Tibial artery (tissue), 4 donors: ENCODE results near the gene HEBP1.

Source experiments
- DNase-seq, 2 donors: peaks; one replicate each; pipeline ENCODE4 v3.0.0-alpha.2; 2019
- H3K27ac ChIP-seq, 2 donors: fragments of 200-600 bp; sonication (generic) in 1 of 2; 1 replicate in 1 of 2; 2 replicates in 1 of 2; pipeline ENCODE4 v1.5.1; 2018 to 2019; ENCODE audit warnings: mild to moderate bottlenecking in 1 of 2
- H3K27me3 ChIP-seq, 2 donors: fragments of 200-600 bp; sonication (generic) in 1 of 2; one replicate each; pipeline versions ENCODE4 v1.5.1 to v1.6.0; 2016 to 2019
- H3K36me3 ChIP-seq, 3 donors: fragments of 200-600 bp; sonication (generic) in 2 of 3; one replicate each; pipeline ENCODE4 v1.5.1; 2016 to 2019; ENCODE audit warnings: mild to moderate bottlenecking in 2 of 3
- H3K4me1 ChIP-seq, 4 donors: fragments of 200-600 bp; sonication (generic) in 2 of 4; 1 replicate in 3 of 4; 2 replicates in 1 of 4; pipeline ENCODE4 v1.5.1; 2016 to 2019
- H3K4me3 ChIP-seq, 2 donors: fragments of 200-600 bp; sonication (generic) in 1 of 2; 1 replicate in 1 of 2; 2 replicates in 1 of 2; pipeline ENCODE4 v1.5.1; 2018 to 2019; ENCODE audit warnings: mild to moderate bottlenecking in 2 of 2
- H3K9me3 ChIP-seq, 3 donors: fragments of 200-600 bp; sonication (generic) in 1 of 3; one replicate each; pipeline ENCODE4 v1.5.1; 2016 to 2019
- intact Hi-C: fragments of 100-400 bp; cut with DNase I; formaldehyde crosslinking; loops from one replicate; pipeline ENCODE4 v1.15.0; 2023; ENCODE audit warnings: low total_unique reads
- TF ChIP-seq, protein P1 (sequence below), 2 experiments: fragments of 200-600 bp in 1 of 2; fragments of 450-650 bp in 1 of 2; IDR thresholded peaks; one replicate each; pipeline ENCODE4 v1.5.1; 2017 to 2019; ENCODE audit warnings: antibody characterized with exemption in 2 of 2, mild to moderate bottlenecking in 1 of 2, moderate library complexity in 1 of 2

Gene HEBP1

DNA sequence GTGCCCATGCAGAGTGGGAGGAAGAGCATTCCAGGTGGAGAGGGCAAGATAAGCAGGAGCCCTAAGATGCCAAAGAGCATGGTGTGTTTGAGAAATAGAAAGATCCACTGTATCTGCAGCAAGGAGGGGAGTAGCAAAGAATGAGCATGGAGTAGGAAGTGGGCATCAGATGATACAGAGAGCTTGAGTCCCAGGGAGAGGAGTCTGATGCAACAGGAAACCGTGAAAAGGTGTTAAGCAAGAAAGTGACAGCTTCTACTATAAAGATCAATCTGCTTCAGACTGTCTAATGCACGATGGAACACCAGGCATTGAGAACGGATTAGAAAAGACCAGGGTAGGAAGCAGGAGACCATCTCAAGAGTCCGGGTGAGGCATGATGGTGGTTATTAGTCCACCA is 35.8 kb downstream of the HEBP1 start:
- H3K4me3 ChIP-seq = no peak overlapping the region
- H3K27ac ChIP-seq = no peak overlapping the region
- no peaks in the 10 kb centered on the region for H3K9me3 ChIP-seq
- H3K36me3 ChIP-seq = peaks cover 0 to 20% (median 4%) of the 10 kb centered on the region in 3 donors
- intact Hi-C loops = no loop called here
- TF ChIP-seq, protein P1, sequence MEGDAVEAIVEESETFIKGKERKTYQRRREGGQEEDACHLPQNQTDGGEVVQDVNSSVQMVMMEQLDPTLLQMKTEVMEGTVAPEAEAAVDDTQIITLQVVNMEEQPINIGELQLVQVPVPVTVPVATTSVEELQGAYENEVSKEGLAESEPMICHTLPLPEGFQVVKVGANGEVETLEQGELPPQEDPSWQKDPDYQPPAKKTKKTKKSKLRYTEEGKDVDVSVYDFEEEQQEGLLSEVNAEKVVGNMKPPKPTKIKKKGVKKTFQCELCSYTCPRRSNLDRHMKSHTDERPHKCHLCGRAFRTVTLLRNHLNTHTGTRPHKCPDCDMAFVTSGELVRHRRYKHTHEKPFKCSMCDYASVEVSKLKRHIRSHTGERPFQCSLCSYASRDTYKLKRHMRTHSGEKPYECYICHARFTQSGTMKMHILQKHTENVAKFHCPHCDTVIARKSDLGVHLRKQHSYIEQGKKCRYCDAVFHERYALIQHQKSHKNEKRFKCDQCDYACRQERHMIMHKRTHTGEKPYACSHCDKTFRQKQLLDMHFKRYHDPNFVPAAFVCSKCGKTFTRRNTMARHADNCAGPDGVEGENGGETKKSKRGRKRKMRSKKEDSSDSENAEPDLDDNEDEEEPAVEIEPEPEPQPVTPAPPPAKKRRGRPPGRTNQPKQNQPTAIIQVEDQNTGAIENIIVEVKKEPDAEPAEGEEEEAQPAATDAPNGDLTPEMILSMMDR (IDR thresholded peaks at IDR 0.05) = no peak
- no peak for DNase-seq
- H3K27me3 ChIP-seq = no peaks in the 10 kb centered on the region
- H3K4me1 ChIP-seq = no peaks in the 10 kb centered on the region

DNA sequence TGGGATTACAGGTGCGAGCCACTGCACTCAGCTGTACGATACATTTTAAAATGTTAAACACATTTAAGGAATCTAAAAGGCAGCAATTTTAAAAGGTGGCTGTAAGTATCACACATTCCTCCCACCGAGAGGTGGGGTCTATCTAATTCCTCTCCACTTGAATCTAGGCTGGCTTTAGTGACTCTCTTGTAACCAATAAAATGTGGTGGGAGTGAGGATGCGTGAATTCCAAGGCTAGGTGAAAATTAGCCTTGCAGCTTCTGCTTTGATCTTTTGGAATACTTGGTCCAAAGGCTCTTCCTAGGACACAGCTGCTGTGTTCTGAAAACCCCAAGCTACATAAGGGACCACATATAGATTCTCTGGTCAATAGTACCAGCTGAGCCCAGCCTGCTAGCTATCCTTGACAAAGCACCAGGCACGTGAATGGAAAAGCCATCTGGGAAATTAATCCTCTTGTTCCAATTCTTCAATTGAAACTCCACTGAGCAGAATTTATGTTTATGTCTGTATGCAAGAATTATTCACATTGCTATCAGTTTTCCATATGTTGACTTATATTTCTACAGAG is 39.3 kb downstream of the HEBP1 start:
- Histone ChIP-seq H3K27me3 (no peaks in the 10 kb centered on the region), H3K4me1 (no peaks in the 10 kb centered on the region), H3K4me3 (no peak overlapping the region), H3K27ac (no peak overlapping the region), H3K36me3 (peaks cover 0 to 4% (median 0%) of the 10 kb centered on the region in 3 donors), H3K9me3 (no peaks in the 10 kb centered on the region)
- intact Hi-C loops = no loop called here
- no peak for DNase-seq
- TF ChIP-seq, protein P1 (IDR thresholded peaks at IDR 0.05) = no peak

DNA sequence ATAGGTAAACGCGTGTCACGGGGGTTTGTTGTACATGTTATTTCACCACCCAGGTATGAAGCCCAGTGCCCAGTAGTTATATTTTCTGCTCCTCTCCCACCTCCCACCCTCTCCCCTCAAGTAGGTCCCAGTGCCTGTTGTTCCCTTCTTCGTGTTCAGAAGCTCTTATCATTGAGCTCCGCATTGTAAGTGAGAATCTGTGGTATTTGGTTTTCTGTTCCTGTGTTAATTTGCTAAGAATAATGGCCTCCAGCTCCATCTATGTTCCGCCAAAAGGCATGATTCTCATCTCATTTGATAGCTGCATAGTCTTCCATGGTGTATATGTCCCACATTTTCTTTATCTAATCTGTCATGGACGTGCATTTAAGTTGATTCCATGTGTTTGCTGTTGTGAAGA is 41.2 kb downstream of the HEBP1 start:
- no peaks in the 10 kb centered on the region for H3K9me3 ChIP-seq
- H3K36me3 ChIP-seq = peaks cover 0 to 4% (median 0%) of the 10 kb centered on the region in 3 donors
- intact Hi-C loops = no loop called here
- no peaks in the 10 kb centered on the region for H3K27me3 ChIP-seq
- H3K27ac ChIP-seq = no peak overlapping the region
- TF ChIP-seq, protein P1 (IDR thresholded peaks at IDR 0.05) = no peak
- DNase-seq = no peak
- no peaks in the 10 kb centered on the region for H3K4me1 ChIP-seq
- H3K4me3 ChIP-seq = no peak overlapping the region

DNA sequence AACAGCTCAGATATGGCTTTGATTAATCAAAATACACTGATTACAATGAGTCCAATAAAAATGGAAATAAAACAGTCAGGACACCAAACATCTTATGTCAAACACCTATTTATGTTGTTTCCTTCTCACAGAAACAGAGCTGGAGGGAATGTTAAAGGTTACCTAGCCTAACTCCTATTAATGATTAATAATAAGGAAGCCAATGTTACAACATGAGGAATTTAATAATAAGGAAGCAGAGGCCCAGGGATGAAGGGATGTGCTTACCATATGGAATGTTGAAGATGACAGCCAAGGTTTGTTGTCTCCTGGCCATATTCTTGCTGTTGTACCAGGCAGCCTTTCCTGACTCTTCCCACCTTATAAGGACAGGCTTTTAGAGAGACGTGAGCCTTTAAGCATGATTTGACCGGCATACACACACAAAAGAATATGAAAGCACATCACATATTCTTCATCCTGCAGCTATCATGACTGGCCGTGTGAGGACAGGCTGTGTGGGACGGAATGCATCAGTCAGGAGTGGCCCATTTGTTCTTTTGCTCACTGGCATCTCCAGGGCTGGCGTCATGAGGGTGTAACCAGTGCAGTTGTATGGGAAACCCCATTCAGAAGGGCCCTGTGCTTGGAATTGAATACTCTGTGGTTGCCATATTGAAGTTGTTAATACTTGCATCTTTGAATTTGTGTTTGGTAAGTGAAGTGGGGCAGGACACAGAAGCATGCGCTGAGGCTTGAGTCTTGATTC is 45.0 kb downstream of the HEBP1 start:
- TF ChIP-seq, protein P1 (IDR thresholded peaks at IDR 0.05) = no peak
- H3K27ac ChIP-seq = no peak overlapping the region
- intact Hi-C loops = no loop called here
- no peak overlapping the region for H3K4me3 ChIP-seq
- no peaks in the 10 kb centered on the region for H3K36me3 ChIP-seq
- no peaks in the 10 kb centered on the region for H3K9me3 ChIP-seq
- H3K27me3 ChIP-seq = no peaks in the 10 kb centered on the region
- no peaks in the 10 kb centered on the region for H3K4me1 ChIP-seq
- DNase-seq = no peak

DNA sequence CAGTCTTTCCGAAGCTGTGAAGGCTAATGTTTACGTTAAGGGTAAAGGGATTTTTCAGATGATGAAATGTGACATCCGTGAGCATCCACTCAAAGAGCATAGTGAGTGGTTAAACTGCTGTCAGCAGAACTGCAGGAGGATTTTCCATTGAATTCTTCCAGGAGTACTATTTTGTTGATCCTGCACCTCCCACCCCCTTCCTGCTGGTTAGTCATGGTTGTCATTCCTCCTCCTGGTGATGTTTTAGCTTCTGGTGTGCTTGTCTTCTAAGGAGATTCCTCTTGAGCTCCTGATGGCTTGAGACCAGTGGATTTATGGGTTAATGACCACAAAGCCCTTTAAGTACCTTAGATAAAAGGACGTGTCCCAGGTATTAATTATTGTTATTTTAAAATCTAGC is 45.7 kb downstream of the HEBP1 start:
- intact Hi-C loops = no loop called here
- Histone ChIP-seq H3K36me3 (no peaks in the 10 kb centered on the region), H3K4me3 (no peak overlapping the region), H3K27me3 (no peaks in the 10 kb centered on the region), H3K9me3 (no peaks in the 10 kb centered on the region), H3K4me1 (no peaks in the 10 kb centered on the region), H3K27ac (no peak overlapping the region)
- TF ChIP-seq, protein P1 (IDR thresholded peaks at IDR 0.05) = no peak
- no peak for DNase-seq
